Esophagus squamous epithelium (tissue), 5 donors: ENCODE data around the gene LRRC74A. TPM values are rescaled to one million over a fixed set of nuclear protein-coding genes. Genes with fewer than 3 reads are reported as not detected.

Experiments
- DNase-seq: peaks from one replicate; lab custom pipeline; 2025; lab: John Stamatoyannopoulos, UW
- H3K27ac ChIP-seq, 4 donors: fragments of 200-600 bp; sonication (generic); one replicate each; pipeline ENCODE4 v1.5.1; 2016 to 2019; ENCODE audit warnings: mild to moderate bottlenecking in 1 of 4
- H3K27me3 ChIP-seq, 4 donors: fragments of 200-600 bp; sonication (generic); 1 replicate in 3 of 4; 2 replicates in 1 of 4; pipeline versions ENCODE4 v1.5.1 to v1.6.0; 2017 to 2021; ENCODE audit warnings: antibody characterized with exemption in 1 of 4
- H3K36me3 ChIP-seq, 3 donors: fragments of 200-600 bp; sonication (generic); one replicate each; pipeline ENCODE4 v1.5.1; 2016 to 2019
- H3K4me1 ChIP-seq, 3 donors: fragments of 200-600 bp; sonication (generic); one replicate each; pipeline ENCODE4 v1.5.1; 2017 to 2019
- H3K4me3 ChIP-seq, 4 donors: fragments of 200-600 bp; sonication (generic); 1 replicate in 3 of 4; 2 replicates in 1 of 4; pipeline ENCODE4 v1.5.1; 2016 to 2019; ENCODE audit warnings: mild to moderate bottlenecking in 2 of 4, moderate library complexity in 1 of 4
- H3K9me3 ChIP-seq, 3 donors: fragments of 200-600 bp; sonication (generic); one replicate each; pipeline ENCODE4 v1.5.1; 2016 to 2019
- POLR2A ChIP-seq, 4 donors: fragments of 450-650 bp; IDR thresholded peaks; one replicate each; pipeline ENCODE4 v1.6.1; 2017; ENCODE audit warnings: antibody characterized with exemption in 4 of 4, mild to moderate bottlenecking in 4 of 4, moderate library complexity in 3 of 4
- WGBS, 2 donors: methylation state at CpG; one replicate each; pipeline ENCODE4 v1.1.5; 2018; 5-methylcytosine and 5-hydroxymethylcytosine counted together
- intact Hi-C: fragments of 100-400 bp; cut with DNase I; formaldehyde crosslinking; loops from one replicate; pipeline ENCODE4 v1.15.0; 2022
- total RNA-seq, 4 donors: library from RNA; depleted of rRNA; stranded (reverse); fragments of >200 nt; gene quantifications; one replicate each; pipeline ENCODE4 v1.1.0, GENCODE V29; 2016
- TF ChIP-seq, protein P1 (sequence below), 6 experiments: fragments of 450-650 bp in 4 of 6; fragments of 200-600 bp in 2 of 6; sonication (generic) in 2 of 6; IDR thresholded peaks; one replicate each; pipeline ENCODE4 v1.5.1; 2016 to 2019; ENCODE audit warnings: antibody characterized with exemption in 6 of 6, mild to moderate bottlenecking in 4 of 6, moderate library complexity in 4 of 6
- donor health status: DM: yes; HTN: yes; CAD: no.

LRRC74A gene
- total RNA-seq, 4 donors from 2014 or later = not detected

DNA sequence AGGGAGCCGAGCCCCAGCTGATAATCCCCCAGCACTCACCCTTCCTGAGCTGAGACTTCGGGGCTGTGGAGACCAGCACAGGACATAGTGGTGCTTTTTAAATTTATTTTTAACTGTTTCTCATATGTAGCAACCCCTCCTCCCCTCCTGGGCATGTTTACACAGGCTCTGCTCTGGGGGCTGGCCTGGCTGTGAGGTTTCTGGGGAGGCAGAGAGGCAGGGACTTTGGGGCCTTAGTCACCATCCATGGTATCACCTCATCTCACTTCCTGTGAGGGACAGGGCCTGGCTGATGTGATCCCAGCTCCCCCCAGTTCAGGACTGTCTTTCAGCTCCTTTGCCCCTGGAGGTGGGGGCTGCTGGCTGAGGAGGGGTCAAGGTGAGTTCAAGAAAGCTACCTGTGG is 44.6 kb upstream of the LRRC74A start:
- intact Hi-C loops = loop anchor here (10.0 kb wide), 1 partner anchor 67 kb away; no protein-coding TSS in a partner anchor

DNA sequence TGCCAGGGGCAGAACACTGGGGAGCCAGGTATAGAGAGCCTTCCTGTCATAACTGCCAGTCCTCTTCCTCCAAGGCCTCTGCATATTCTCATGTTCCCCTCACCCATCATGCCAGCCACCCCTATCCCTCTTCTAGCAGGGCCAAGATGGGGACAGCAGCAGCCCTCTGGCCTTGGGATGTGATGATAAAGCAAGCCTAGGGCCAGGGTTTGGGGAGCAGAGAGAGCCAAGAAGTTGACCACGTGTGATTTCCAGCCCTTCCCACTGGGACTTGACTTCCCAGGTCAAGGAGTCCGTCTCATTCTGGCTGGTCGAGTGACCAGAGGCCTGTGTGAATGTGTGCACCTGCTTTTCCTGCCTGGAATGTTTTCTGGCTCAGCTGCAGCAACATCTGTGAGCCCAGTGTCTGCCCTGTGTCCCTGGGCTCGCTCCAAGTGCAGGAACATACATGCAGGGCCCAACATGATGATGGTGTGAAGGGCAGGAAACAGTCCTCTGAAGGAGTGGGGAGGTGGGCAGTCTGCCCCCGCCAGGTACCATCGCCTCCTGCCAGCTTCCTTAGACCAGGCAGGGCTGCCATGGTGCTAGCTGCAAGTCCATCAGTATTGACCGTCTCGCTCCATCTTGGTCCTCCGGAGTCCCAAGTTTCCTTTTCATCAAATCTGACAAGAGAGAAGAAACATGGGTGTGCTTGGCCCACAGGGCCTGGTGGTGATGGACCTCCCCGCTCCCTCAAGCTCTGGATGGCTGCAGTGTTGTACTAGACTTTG is 43.9 kb upstream of the LRRC74A start:
- WGBS, 2 donors = 81 to 87% methylated on average over 5 to 8 of the region's 10 CpGs
- Histone ChIP-seq H3K27me3 (no peaks in the 10 kb centered on the region), H3K4me3 (no peak overlapping the region), H3K36me3 (peaks cover 0 to 58% (median 6%) of the 10 kb centered on the region in 3 donors), H3K4me1 (peaks cover 4 to 29% (median 10%) of the 10 kb centered on the region in 3 donors), H3K9me3 (no peaks in the 10 kb centered on the region), H3K27ac (peak overlapping the region in 2 of 4 donors; percentile 8 to 39)
- intact Hi-C loops = loop anchor here (10.0 kb wide), 1 partner anchor 67 kb away; no protein-coding TSS in a partner anchor
- DNase-seq = no peak
- no peak for TF ChIP-seq POLR2A (IDR thresholded peaks at IDR 0.05)
- TF ChIP-seq, protein P1, sequence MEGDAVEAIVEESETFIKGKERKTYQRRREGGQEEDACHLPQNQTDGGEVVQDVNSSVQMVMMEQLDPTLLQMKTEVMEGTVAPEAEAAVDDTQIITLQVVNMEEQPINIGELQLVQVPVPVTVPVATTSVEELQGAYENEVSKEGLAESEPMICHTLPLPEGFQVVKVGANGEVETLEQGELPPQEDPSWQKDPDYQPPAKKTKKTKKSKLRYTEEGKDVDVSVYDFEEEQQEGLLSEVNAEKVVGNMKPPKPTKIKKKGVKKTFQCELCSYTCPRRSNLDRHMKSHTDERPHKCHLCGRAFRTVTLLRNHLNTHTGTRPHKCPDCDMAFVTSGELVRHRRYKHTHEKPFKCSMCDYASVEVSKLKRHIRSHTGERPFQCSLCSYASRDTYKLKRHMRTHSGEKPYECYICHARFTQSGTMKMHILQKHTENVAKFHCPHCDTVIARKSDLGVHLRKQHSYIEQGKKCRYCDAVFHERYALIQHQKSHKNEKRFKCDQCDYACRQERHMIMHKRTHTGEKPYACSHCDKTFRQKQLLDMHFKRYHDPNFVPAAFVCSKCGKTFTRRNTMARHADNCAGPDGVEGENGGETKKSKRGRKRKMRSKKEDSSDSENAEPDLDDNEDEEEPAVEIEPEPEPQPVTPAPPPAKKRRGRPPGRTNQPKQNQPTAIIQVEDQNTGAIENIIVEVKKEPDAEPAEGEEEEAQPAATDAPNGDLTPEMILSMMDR (IDR thresholded peaks at IDR 0.05) = no peak

More for the DNA sequence above, 44.6 kb upstream of the LRRC74A start:
- no peak for DNase-seq
- TF ChIP-seq POLR2A (IDR thresholded peaks at IDR 0.05) = no peak
- TF ChIP-seq, protein P1 (IDR thresholded peaks at IDR 0.05) = no peak
- H3K4me3 ChIP-seq = no peak overlapping the region
- peaks cover 0 to 51% (median 2%) of the 10 kb centered on the region in 3 donors for H3K36me3 ChIP-seq
- H3K27me3 ChIP-seq = no peaks in the 10 kb centered on the region
- 63 to 72% methylated on average over 2 of the region's 2 CpGs for WGBS, 2 donors
- H3K27ac ChIP-seq = peak overlapping the region in 2 of 4 donors; percentile 39
- H3K9me3 ChIP-seq = no peaks in the 10 kb centered on the region
- H3K4me1 ChIP-seq = peaks cover 4 to 29% (median 10%) of the 10 kb centered on the region in 3 donors

DNA sequence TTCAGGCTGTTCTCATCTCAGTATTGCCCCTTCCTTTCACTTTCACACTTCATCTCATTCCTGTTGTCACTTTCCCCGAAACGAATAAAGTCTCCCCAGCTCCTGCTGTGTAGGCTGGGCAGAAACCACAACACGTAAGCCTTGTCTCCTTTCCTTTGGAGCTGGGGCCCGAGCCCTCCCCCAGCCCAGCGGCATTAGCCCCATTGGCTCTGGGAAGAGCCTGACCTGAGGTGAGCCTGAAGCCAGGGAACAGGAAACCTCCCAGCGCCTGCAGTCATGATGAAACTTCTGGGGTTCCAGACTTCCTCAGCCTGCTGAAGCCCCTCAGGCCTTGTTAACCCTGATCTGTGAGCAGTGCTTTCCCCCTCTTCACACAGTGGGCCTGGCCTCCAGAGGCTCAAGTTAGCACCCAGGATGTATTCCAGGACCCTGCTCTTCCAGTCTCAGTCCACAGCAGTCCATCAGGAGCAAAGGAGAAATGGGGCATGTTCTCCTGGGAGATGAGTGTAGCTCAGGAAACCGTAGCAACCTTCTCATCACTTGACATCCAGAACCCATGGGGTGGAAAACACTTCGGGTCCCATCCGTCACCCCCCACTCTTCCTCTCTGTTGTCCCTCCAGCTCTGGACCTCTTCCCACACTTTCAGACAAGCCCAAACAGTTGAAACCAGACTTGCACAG is 43.2 kb upstream of the LRRC74A start:
- H3K9me3 ChIP-seq = no peaks in the 10 kb centered on the region
- H3K36me3 ChIP-seq = peaks cover 0 to 65% (median 6%) of the 10 kb centered on the region in 3 donors
- no peak for DNase-seq
- H3K4me1 ChIP-seq = peaks cover 4 to 29% (median 10%) of the 10 kb centered on the region in 3 donors
- WGBS, 2 donors = 51 to 61% methylated on average over 6 to 8 of the region's 9 CpGs
- H3K27ac ChIP-seq = peak overlapping the region in 2 of 4 donors; percentile 4 to 8
- TF ChIP-seq POLR2A (IDR thresholded peaks at IDR 0.05) = no peak
- TF ChIP-seq, protein P1 (IDR thresholded peaks at IDR 0.05) = no peak
- no peaks in the 10 kb centered on the region for H3K27me3 ChIP-seq
- intact Hi-C loops = loop anchor here (10.0 kb wide), 1 partner anchor 68 kb away; no protein-coding TSS in a partner anchor
- no peak overlapping the region for H3K4me3 ChIP-seq

DNA sequence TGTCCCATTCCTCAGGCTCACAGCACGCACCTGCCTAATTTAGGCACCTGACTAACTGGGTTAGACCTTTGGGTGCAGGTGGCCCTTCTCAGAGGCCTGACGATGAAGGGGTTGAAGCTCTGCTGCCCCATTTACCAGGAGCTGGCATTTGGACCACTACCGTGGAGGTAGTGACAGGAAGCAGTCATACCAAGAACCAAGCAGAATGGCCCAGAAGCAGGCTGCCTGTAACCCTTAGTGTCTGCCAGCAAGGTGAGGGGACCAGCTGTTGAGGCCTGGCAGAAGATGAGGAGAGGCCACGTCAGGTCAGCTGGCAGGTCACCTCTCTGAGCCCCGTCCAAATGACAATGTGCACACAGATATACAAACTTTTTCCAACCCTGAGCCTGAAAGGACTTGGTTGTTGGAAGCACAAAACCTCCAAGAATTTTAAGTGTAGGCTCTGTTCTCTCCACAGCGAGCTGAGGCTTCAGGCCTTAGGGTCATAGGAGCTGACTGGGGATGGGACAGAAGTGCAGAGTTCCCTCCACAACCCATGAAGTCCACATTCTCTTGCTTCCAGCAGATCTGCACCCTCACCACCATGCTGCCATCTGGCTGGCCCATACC is 41.8 kb upstream of the LRRC74A start:
- Histone ChIP-seq H3K9me3 (no peaks in the 10 kb centered on the region), H3K27me3 (no peaks in the 10 kb centered on the region), H3K4me3 (no peak overlapping the region), H3K4me1 (peaks cover 4 to 29% (median 10%) of the 10 kb centered on the region in 3 donors), H3K27ac (no peak overlapping the region), H3K36me3 (peaks cover 0 to 78% (median 8%) of the 10 kb centered on the region in 3 donors)
- WGBS, 2 donors = 50 to 78% methylated on average over 2 to 5 of the region's 6 CpGs
- no peak for DNase-seq
- intact Hi-C loops = loop anchor here (10.0 kb wide), 1 partner anchor 70 kb away; no protein-coding TSS in a partner anchor
- TF ChIP-seq, protein P1 (IDR thresholded peaks at IDR 0.05) = no peak
- TF ChIP-seq POLR2A (IDR thresholded peaks at IDR 0.05) = no peak
